Myocyte (in vitro differentiated cells): ENCODE data around the gene STIP1. TPM values are rescaled to one million over a fixed set of nuclear protein-coding genes. Genes with fewer than 3 reads are reported as not detected.
A peak's percentile ranks its signal among the peaks of the same experiment; 100 is the strongest.

Experiments used
- DNase-seq: peaks from one replicate; pipeline ENCODE4 v3.0.0-alpha.2; 2012; ENCODE audit warnings: low read depth
- total RNA-seq: library from RNA; depleted of rRNA; stranded (reverse); fragments of >200 nt; gene quantifications from 2 replicates; pipeline ENCODE4 v1.2.3, GENCODE V29; 2014

Gene STIP1
- total RNA-seq, 1 donor from 2014 or later: 216 TPM

GRCh38 chr11:64249563-64250414 lies 63.8 kb downstream of the STIP1 start:
- DNase-seq: no peak

GRCh38 chr11:64250415-64251015 lies 64.5 kb downstream of the STIP1 start:
- no peak for DNase-seq

- DNase-seq: peak; percentile 54
Observed at GRCh38 chr11:64251016-64251752, 65.2 kb downstream of the STIP1 start, which contains the start of gene PLCB3. PLCB3 (plus strand) TSS chr11:64251530; CDS start chr11:64251650, 120 bp downstream.

GRCh38 chr11:64251753-64252002 lies 65.7 kb downstream of the STIP1 start:
- no peak for DNase-seq

GRCh38 chr11:64252003-64252872 lies 66.3 kb downstream of the STIP1 start:
- peak; percentile 42 for DNase-seq

- no peak for DNase-seq
Observed at GRCh38 chr11:64253043-64253442, 67.1 kb downstream of the STIP1 start.

- DNase-seq: peak; percentile 63
Observed at GRCh38 chr11:64253481-64253880, 67.5 kb downstream of the STIP1 start.

Other genes with a start within 250 kb of the STIP1 start
- gene NAA40, start 247.2 kb upstream of the STIP1 start, total RNA-seq: 8.0 and 13.1 TPM in 2 replicates
- gene COX8A, start 211.6 kb upstream of the STIP1 start, total RNA-seq: 396 and 474 TPM in 2 replicates
- 41.7 and 47.0 TPM in 2 replicates for gene OTUB1, start 199.7 kb upstream of the STIP1 start, total RNA-seq
- gene FLRT1, start 150.2 kb upstream of the STIP1 start, total RNA-seq: not detected in 2 replicates
- gene MACROD1, start 20.1 kb upstream of the STIP1 start, total RNA-seq: 168 and 469 TPM in 2 replicates
- gene FERMT3, start 20.6 kb downstream of the STIP1 start, total RNA-seq: 6.1 and 19.4 TPM in 2 replicates
- 109 and 110 TPM in 2 replicates for gene TRPT1, start 40.0 kb downstream of the STIP1 start, total RNA-seq
- gene NUDT22, start 40.1 kb downstream of the STIP1 start, total RNA-seq: 69.6 and 83.6 TPM in 2 replicates
- 6.5 and 7.2 TPM in 2 replicates for gene DNAJC4, start 44.4 kb downstream of the STIP1 start, total RNA-seq
- 59.1 and 65.8 TPM in 2 replicates for gene VEGFB, start 48.4 kb downstream of the STIP1 start, total RNA-seq
- 49.2 and 59.8 TPM in 2 replicates for gene FKBP2, start 54.9 kb downstream of the STIP1 start, total RNA-seq
- 656 and 816 TPM in 2 replicates for gene PPP1R14B, start 60.8 kb downstream of the STIP1 start, total RNA-seq
- 41.5 and 41.7 TPM in 2 replicates for gene PLCB3, start 65.4 kb downstream of the STIP1 start, total RNA-seq
- 67.5 and 89.1 TPM in 2 replicates for gene BAD, start 98.5 kb downstream of the STIP1 start, total RNA-seq
- 28.4 and 32.9 TPM in 2 replicates for gene GPR137, start 99.7 kb downstream of the STIP1 start, total RNA-seq
- not detected in 2 replicates for gene KCNK4, start 105.1 kb downstream of the STIP1 start, total RNA-seq
- gene CATSPERZ, start 114.2 kb downstream of the STIP1 start, total RNA-seq: not detected in 2 replicates
- 77.0 and 121 TPM in 2 replicates for gene ESRRA, start 119.4 kb downstream of the STIP1 start, total RNA-seq
- 224 and 231 TPM in 2 replicates for gene TRMT112, start 131.4 kb downstream of the STIP1 start, total RNA-seq
- gene PRDX5, start 131.9 kb downstream of the STIP1 start, total RNA-seq: 189 and 223 TPM in 2 replicates
- gene CCDC88B, start 154.0 kb downstream of the STIP1 start, total RNA-seq: 0.94 and 1.6 TPM in 2 replicates
- 26.9 and 30.3 TPM in 2 replicates for gene RPS6KA4, start 173.0 kb downstream of the STIP1 start, total RNA-seq